Left renal pelvis (tissue), 4 donors: ENCODE data around the gene KIN. TPM values are rescaled to one million over a fixed set of nuclear protein-coding genes. Genes with fewer than 3 reads are reported as not detected.
"Not testable (repeated sequence)": the region's sequence is repeated elsewhere in the genome, so short reads cannot be mapped to it uniquely, and the experiment has no call there.

ENCODE experiments used
- DNase-seq, 4 donors: peaks; one replicate each; pipeline ENCODE4 v3.0.0-alpha.2; 2013; ENCODE audit warnings: low read depth in 4 of 4, low spot score in 3 of 4
- polyA plus RNA-seq, 4 donors: library from polyadenylated mRNA; unstranded; fragments of 120-200 nt; gene quantifications; one replicate each; pipeline ENCODE4 v1.2.1, GENCODE V29; 2013; ENCODE audit not compliant: insufficient read length in 4 of 4

The KIN gene
- polyA plus RNA-seq = 10 to 100 TPM; 19.1 to 24.4 (median 21.4) TPM

- peak; percentile 92 to 95 (median 94) for DNase-seq
Measured at GRCh38 chr10:7787857-7788638, at the start of gene KIN, which contains the start of gene ATP5F1C. Gene KIN (minus strand): TSS chr10:7787993. CDS start chr10:7787933, 60 bp downstream. Gene ATP5F1C (plus strand): TSS chr10:7788177. CDS start chr10:7788208, 31 bp downstream.

DNA sequence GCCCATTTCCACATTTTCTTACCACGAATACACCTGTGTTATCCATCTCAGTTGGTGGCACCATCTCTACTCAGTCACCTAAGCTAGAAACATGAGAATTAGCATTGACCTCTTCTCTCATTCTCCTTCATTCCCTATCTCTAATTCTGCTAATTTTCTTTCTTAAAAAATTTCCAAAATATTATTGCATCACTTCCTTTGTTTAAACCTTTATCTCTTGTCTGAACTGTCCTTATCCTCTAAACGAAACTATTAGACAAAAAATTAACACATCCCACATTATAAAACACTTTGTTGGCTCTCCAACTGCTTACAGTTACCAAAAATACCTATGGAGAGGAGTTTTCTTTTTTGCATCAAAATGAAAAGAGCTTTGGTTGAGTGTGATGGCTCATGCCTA is 48.8 kb upstream of the KIN start:
- no peak for DNase-seq

GRCh38 chr10:7834262-7834661 is 46.5 kb upstream of the KIN start:
- DNase-seq = no peak

DNA sequence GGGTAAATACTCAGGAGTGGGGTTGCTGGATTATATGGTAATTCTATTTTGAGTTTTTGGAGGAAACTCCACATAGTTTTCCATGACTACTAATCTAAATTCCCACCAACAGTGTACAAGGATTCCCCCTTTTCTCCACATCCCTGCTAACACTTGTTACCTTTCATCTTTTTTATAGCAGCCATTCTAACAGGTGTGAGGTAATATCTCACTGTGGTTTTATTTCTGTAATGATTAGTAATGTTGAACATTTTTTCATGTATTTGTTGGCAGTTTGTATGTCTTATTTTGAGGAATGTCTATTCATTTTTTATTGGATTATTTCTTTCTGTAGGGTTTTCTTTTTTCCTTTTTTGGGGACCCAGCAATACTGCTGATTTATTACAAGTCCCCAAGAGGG is 45.4 kb upstream of the KIN start:
- no peak for DNase-seq

DNA sequence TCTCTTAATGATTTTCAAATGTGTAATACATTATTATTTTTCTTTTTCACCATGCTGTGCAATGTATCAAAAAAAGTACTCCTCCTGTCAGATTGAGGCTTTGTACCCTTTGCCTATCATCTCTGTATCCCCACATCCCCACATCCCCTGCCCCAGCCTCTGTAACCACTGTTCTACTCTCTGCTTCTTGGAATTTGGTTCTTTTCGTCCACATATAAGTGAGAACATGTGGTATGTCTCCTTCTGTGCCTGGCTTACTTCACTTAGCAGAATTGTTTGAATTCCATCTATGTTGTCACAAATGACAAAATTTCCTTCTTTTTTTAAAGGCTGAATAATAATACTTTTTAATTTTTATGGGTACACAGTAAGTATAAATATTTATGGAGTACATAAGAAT is 44.3 kb upstream of the KIN start:
- DNase-seq = no peak

DNA sequence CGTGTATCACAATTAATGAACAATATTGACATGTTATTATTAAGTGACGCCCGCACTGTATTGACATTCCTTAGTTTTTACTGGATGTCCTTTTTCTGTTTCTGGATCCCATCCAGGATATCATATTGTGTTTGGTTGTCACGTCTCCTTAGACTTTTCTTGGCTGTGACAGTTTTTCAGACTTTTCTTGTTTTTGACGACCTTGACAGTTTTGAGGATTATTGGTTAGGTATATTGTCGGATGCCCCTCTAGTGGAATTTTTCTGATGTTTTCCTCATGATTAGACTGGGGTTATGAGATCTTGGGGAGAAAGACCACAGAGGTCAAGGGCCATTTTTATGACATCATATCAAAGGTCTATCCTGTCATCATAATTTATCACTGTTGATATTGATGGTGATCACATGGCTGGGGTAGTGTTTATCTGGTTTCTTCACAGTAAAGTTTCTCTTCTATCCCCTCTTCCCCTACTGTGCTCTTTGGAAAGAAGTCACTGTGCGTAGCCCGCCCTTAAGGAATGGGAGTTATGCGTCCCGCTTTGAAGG is 41.6 kb upstream of the KIN start:
- no peak for DNase-seq

DNA sequence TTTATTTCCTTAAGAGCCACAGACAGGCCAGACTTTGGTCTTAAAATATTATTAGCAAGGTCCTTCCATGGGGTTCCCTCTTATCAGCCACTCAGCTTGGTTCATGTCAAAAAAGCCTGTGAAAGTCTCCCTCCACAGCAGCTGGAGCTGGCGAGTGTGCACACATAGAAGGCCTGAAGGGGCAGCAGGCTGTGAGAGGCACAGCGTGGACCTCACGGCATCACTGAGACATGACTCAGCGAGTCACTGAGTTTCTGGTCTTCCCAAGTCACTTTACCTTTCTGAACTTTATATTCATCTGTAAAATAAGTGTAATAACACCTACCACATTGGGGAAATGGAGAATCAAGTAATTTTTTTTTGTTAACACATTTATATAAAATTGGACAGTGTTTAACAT is 39.2 kb upstream of the KIN start:
- no peak for DNase-seq

GRCh38 chr10:7824251-7824650 is 36.5 kb upstream of the KIN start:
- DNase-seq = no peak

DNA sequence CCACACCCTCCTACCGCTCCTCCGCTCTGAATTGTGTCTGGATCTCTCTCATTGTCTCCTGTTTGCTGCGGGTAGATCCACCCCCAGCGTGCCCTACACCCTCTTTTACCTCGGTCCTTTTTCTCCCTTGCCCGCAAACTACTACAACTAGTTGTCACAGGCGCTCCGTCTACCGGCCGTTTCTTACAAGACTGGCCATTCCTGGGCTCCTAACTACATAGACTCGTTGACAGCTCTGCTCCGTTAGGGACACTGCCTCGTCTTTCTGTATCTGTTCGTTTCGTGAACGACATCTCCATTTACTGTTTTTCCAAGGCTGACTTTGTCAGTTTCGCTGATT is 31.3 kb upstream of the KIN start:
- peak in 1 of 4 donors; percentile 20 for DNase-seq

DNA sequence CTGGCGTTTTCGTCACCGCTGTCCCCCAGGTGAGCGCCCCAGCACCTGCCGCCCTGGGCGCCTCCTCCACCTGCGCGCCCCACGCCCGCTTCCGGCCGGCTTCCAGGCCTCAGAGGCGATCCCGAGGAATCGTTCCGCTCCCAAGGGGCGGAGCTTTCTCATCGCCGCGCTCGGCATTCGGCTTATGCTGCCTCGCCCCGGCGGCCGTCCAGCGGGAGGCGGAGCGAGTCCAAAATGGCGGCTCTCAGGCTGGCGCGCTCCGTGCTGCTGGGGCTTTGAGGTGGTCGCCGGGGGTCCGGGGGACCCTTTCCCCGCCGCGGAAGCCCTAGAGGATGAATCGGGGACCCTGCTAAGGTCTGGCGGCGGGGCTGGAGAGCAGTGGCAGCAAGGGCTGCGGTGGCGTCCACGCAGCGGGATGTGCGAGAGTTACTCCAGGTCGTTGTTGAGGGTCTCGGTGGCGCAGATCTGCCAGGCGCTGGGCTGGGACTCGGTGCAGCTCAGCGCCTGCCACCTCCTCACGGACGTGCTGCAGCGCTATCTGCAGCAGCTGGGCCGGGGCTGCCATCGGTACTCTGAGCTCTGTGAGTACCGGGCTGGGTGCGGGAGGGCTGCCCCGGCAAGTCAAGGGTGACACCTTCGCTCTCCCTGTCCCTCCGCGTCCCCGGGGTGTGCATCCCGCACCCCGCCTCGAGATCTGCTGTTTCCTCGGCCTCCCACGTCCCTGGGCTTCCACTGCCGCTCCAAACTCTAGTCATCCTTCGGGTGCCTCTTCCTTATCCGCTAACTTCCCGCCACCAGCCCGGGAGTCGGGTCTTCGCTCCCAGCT is 30.7 kb upstream of the KIN start, which contains the start of gene TAF3:
TAF3 (plus strand) TSS at position 211 of the 826 bp plus-strand sequence; CDS start at position 416, 205 bp downstream.
- DNase-seq = peak; percentile 71 to 87 (median 80)

DNA sequence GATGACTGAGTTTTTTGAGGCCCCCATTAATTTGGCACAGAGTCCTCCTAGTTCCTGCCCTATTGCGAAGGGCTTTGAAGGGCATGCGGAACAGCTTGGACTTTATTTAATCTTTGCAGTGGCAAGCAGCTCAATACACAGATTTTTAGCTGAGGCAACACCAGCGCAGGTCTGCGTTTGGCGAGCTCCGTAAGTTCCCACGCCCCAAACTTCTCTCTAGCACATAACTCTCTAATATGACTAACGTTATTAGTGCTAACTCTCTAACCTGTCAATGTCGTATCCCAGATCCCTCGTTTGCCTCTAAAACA is 30.1 kb upstream of the KIN start:
- no peak for DNase-seq

DNA sequence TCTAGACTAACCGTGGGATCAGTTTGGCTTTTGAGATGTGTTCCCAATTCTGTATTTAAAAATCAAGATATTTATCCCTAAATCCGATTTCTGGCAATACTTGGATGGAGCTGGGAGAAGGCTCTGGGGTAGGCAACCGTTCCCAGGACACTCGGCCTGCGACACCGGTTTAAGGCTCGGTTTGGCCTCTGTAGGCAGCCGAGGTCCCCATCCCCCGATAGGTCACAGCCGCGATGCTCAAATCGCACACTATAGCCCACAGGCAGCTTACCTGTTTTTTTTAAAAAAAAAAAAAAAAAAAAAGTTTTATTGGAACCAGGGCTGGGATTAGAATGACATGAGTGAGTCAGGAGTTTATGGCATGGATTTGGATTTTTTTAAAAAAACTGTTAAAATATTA is 29.8 kb upstream of the KIN start:
- DNase-seq = no peak

GRCh38 chr10:7813481-7813880 is 25.7 kb upstream of the KIN start:
- DNase-seq = no peak

GRCh38 chr10:7811743-7812142 is 23.9 kb upstream of the KIN start:
- DNase-seq = not testable (repeated sequence)

- DNase-seq = no peak
Measured at GRCh38 chr10:7811000-7811399, 23.2 kb upstream of the KIN start.

- no peak for DNase-seq
Measured at GRCh38 chr10:7810443-7810842, 22.6 kb upstream of the KIN start.

DNA sequence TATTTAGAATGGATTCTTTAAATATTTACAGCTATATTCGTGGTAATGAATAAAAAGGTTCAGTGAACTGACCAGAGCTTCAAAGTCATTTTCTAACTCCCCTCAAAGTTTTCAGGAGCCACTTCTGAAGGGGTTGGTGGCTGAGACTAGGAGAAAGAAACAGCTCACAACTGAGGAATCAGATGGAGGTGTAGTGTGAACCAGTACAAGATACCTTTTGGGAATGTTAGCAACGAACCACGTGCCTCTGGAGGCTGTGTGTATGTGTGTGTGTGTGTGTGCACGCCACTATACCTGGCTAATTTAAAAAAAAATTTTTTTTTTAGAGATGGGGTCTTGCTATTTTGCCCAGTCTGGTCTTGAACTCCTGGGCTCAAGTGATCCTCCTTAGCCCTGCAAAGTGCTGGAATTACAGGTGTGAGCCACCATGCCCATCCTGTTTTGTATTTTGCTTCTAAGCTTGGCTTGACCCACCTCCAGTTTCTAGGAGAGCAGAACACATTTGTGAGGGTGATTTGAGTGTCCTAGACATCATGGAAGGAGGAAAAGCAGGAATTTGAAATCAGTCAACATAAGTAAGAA is 21.0 kb upstream of the KIN start:
- DNase-seq = no peak

DNA sequence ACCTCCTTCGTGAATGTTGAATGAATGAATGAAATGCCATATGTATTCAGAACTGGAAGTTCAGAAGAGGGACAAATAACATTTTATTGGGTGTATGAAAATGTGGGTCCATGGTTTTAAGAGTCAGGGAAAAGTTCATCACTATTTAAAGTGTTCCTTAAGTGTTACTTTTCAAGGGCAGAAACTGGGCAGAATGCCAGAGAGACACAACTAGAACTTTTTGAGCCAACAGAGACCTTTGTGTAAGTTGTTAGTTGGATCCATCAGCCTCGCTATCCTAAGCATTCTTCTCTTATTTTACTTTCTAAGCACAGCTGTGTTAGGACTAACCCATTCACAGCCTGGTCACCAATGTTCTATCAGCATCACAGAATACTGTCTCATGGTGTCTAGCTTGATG is 16.9 kb upstream of the KIN start:
- DNase-seq = no peak

GRCh38 chr10:7804216-7804615 is 16.4 kb upstream of the KIN start:
- no peak for DNase-seq

- no peak for DNase-seq
Measured at GRCh38 chr10:7802606-7803005, 14.8 kb upstream of the KIN start.

DNA sequence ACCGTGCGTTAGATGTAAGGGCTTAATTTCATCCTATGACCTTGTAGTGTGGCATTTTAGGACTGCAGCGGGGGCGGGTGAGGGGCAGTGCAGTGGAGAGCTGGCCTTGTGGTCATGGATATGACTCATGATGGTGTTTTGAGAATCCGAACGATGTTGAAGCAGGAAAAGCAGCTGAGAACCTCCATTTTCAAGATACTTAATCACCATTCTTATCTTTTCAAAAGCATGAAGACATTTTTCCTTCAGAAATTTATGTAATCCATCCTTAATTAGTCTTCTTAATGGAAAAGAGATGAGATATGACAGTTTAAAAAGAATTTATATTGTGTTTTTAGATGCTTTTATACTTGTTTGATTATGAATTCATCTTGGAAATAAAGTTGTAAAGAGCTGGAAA is 9.8 kb upstream of the KIN start:
- no peak for DNase-seq
